Smooth muscle cell of trachea (primary cell): ENCODE measurements around the gene GATA3. TPM values are rescaled to one million over a fixed set of nuclear protein-coding genes. Genes with fewer than 3 reads are reported as not detected.

Experiments used
- total RNA-seq: library from RNA; depleted of rRNA; stranded (reverse); fragments of >200 nt; gene quantifications from 2 replicates; pipeline ENCODE4 v1.2.1, GENCODE V29; 2014

The GATA3 gene
- total RNA-seq, result not detected in 2 replicates

DNA sequence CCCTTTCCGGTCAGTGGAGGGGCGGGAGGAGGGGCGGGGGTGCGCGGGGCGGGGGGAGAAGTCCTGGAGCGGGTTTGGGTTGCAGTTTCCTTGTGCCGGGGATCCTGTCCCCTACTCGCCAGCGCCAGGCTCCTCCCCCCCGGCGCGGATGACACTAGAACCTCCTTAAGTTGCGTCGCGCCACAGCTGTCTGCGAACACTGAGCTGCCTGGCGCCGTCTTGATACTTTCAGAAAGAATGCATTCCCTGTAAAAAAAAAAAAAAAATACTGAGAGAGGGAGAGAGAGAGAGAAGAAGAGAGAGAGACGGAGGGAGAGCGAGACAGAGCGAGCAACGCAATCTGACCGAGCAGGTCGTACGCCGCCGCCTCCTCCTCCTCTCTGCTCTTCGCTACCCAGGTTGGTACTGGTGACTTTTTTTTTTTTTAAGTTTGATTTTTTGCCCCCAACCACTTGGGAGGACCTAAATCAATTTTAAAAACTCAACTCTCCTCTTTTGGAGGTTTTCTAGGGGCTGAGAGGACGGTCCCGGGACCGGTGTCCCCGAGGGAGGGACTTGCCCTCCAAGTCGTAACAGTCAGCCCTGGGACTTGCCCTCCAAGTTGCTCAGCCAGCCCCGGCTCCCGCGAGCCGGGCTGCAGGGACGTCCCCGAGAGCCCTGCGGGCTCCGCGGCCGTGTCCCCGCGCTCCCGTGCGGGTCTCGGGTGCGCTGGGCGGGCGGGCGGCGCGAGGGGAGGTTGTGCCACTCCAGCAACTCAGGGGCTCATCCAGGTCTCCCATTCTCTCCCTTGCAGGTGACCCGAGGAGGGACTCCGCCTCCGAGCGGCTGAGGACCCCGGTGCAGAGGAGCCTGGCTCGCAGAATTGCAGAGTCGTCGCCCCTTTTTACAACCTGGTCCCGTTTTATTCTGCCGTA lies at the start of gene GATA3:
GATA3 (plus strand) TSS at position 195 of the 914 bp plus-strand sequence. CDS start 968 bp downstream, outside the sequence.

Other genes with a start within 250 kb of the GATA3 start
- gene TAF3, start 236.2 kb upstream of the GATA3 start, total RNA-seq, result 2.3 and 2.5 TPM in 2 replicates